Effector memory CD8-positive, alpha-beta T cell (primary cell): ENCODE measurements around the gene TTC27.
"Not testable (repeated sequence)": the region's sequence is repeated elsewhere in the genome, so short reads cannot be mapped to it uniquely, and the experiment has no call there.

Source experiments
- ATAC-seq: fragments of 150-1000 bp; cut with Tn5 transposase; replicated peaks from 2 replicates; pipeline ENCODE4 v1.10.0; 2021; ENCODE audit warnings: mild to moderate bottlenecking, moderate library complexity
- DNase-seq, 3 experiments: peaks; one replicate each; pipeline ENCODE4 v3.0.0; 2021
- H3K27ac Mint-ChIP-seq, 2 donors: one replicate each; pipeline ENCODE4 v1.8.0; 2022; ENCODE audit warnings: mild to moderate bottlenecking in 2 of 2, mixed read lengths in 2 of 2, moderate library complexity in 2 of 2
- H3K27me3 Mint-ChIP-seq, 2 donors: one replicate each; pipeline ENCODE4 v1.8.0; 2022; ENCODE audit warnings: mixed read lengths in 2 of 2
- H3K36me3 Mint-ChIP-seq: one replicate; pipeline ENCODE4 v1.8.0; 2022; ENCODE audit warnings: mild to moderate bottlenecking, moderate library complexity, mixed read lengths; ENCODE audit not compliant: insufficient read depth
- H3K4me1 Mint-ChIP-seq, 2 donors: one replicate each; pipeline ENCODE4 v1.8.0; 2022; ENCODE audit warnings: low read depth in 2 of 2, mixed read lengths in 2 of 2
- H3K4me3 Mint-ChIP-seq, 2 donors: one replicate each; pipeline ENCODE4 v1.8.0; 2022; ENCODE audit warnings: mild to moderate bottlenecking in 2 of 2, mixed read lengths in 2 of 2, moderate library complexity in 2 of 2
- H3K9me3 Mint-ChIP-seq, 2 donors: one replicate each; pipeline ENCODE4 v1.8.0; 2022; ENCODE audit warnings: mixed read lengths in 2 of 2

The TTC27 gene

DNA sequence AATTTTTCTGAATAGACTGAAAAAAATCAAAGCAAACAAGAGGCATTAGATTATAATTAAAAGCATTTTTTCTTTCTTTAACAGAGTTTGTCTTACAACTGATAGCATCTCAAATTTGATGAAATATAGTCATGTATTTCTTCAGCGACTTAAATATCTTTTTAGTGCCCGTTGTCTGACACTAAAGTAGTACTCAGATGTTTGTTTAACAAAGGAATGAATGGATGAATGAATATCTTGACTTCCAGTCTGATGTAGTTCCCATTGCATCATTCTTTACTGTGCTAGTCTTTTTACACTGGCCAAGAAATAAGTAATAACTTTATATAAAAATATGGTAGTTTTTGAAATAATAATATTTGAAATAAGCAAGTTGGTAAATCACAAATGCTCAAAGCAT is 111.1 kb downstream of the TTC27 start:
- Mint-ChIP-seq H3K9me3 (no peaks in the 10 kb centered on the region), H3K4me3 (no peak overlapping the region), H3K27ac (no peak overlapping the region), H3K36me3 (peaks cover 55% of the 10 kb centered on the region), H3K4me1 (no peaks in the 10 kb centered on the region), H3K27me3 (no peaks in the 10 kb centered on the region)
- DNase-seq = no peak
- no peak for ATAC-seq

DNA sequence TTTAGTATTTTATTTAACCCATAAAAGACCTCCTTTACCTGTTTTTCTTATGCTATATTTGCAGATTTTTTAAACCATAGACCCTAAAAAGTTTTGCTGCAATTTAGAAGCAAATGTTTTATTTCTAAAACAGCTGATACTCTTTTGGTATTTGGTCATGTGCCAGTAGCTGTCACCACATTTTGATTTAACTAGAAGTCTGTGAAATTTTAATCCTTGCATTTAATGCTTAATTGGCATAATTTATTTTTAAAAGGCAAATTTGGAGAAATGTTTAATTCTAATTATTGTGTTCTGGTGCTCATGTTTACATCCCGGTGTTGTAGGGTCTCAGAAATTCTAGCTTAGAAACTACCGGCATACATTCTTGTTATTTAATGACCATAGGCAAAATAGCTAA is 111.8 kb downstream of the TTC27 start:
- Mint-ChIP-seq H3K27me3 (no peaks in the 10 kb centered on the region), H3K27ac (peak overlapping the region in 1 of 2 donors; percentile 46), H3K4me1 (no peaks in the 10 kb centered on the region), H3K36me3 (peaks cover 53% of the 10 kb centered on the region), H3K4me3 (no peak overlapping the region), H3K9me3 (no peaks in the 10 kb centered on the region)
- DNase-seq (no peak), ATAC-seq (no peak)

GRCh38 chr2:32741575-32741974 is 113.7 kb downstream of the TTC27 start:
- H3K4me3 Mint-ChIP-seq = no peak overlapping the region
- DNase-seq (no peak), ATAC-seq (no peak)
- no peaks in the 10 kb centered on the region for H3K4me1 Mint-ChIP-seq
- no peaks in the 10 kb centered on the region for H3K27me3 Mint-ChIP-seq
- no peak overlapping the region for H3K27ac Mint-ChIP-seq
- peaks cover 39% of the 10 kb centered on the region for H3K36me3 Mint-ChIP-seq
- H3K9me3 Mint-ChIP-seq = no peaks in the 10 kb centered on the region

- Mint-ChIP-seq H3K4me3 (no peak overlapping the region), H3K27me3 (no peaks in the 10 kb centered on the region), H3K9me3 (no peaks in the 10 kb centered on the region), H3K36me3 (peaks cover 31% of the 10 kb centered on the region), H3K27ac (no peak overlapping the region), H3K4me1 (no peaks in the 10 kb centered on the region)
- no peak for ATAC-seq
- DNase-seq = no peak
Observed at GRCh38 chr2:32742376-32742775, 114.5 kb downstream of the TTC27 start.

DNA sequence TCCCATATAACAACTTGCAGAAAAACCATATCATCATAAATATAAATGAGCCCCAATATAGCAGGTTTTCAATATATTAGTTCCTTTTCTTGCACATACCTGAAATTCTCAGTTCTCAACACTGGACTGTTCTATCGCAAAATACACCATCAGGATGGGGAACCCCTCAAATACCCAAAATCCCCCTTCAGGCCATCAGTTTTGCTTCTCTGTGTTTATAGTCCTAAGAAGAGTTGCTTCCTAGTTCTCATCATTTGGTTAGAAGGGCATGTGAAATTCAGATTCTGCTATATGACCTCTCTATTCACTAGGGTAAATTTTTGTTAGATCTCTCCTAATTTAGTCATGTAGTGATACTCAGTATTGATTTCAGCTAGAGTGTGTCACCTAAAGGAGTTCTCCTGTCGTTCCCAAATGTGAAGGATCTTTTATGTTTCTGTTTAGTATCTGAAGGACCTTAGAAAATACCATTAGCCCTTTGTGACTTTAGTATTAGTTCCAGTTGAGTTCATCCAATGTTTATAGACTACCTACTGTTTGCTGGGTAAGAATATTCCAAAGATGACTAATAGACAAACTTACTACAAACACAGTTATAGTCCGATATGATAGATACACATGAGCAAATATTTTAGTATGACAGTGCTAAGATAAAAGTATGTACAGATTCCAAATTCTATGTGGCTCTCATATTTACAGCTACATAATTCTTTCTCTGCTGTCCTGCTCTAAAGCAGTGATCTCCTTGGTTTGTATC is 115.8 kb downstream of the TTC27 start:
- DNase-seq (no peak), ATAC-seq (no peak)
- Mint-ChIP-seq H3K27me3 (no peaks in the 10 kb centered on the region), H3K9me3 (no peaks in the 10 kb centered on the region), H3K27ac (no peak overlapping the region), H3K36me3 (peaks cover 31% of the 10 kb centered on the region), H3K4me3 (no peak overlapping the region), H3K4me1 (no peaks in the 10 kb centered on the region)

- H3K4me3 Mint-ChIP-seq = no peak overlapping the region
- no peak overlapping the region for H3K27ac Mint-ChIP-seq
- H3K27me3 Mint-ChIP-seq = no peaks in the 10 kb centered on the region
- H3K4me1 Mint-ChIP-seq = no peaks in the 10 kb centered on the region
- ATAC-seq (no peak), DNase-seq (no peak)
- H3K9me3 Mint-ChIP-seq = no peaks in the 10 kb centered on the region
- peaks cover 29% of the 10 kb centered on the region for H3K36me3 Mint-ChIP-seq
Observed at GRCh38 chr2:32745191-32745590, 117.3 kb downstream of the TTC27 start.

GRCh38 chr2:32745675-32746074 is 117.8 kb downstream of the TTC27 start:
- H3K36me3 Mint-ChIP-seq = peaks cover 27% of the 10 kb centered on the region
- DNase-seq (no peak), ATAC-seq (no peak)
- no peak overlapping the region for H3K4me3 Mint-ChIP-seq
- H3K27me3 Mint-ChIP-seq = no peaks in the 10 kb centered on the region
- no peaks in the 10 kb centered on the region for H3K4me1 Mint-ChIP-seq
- H3K9me3 Mint-ChIP-seq = no peaks in the 10 kb centered on the region
- no peak overlapping the region for H3K27ac Mint-ChIP-seq

DNA sequence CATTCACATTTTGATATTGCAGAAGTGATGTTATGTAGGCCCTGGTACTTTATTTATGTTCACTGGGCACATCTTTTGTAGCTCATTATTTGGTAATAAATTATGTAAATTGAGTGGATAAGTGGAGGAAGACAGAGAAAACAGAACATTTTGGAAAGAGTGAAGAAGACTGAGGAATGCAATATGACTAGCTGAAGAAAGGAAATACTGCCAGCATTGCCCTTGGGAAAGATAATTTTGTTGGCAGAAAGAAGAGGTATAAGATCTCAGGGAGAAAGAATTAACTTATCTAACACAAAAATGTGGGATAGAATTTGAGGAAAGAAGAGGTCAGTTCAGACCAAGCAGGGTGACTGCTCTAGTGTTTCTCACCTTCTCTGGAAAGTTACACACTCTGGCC is 118.8 kb downstream of the TTC27 start:
- no peaks in the 10 kb centered on the region for H3K27me3 Mint-ChIP-seq
- no peak overlapping the region for H3K27ac Mint-ChIP-seq
- H3K36me3 Mint-ChIP-seq = peaks cover 18% of the 10 kb centered on the region
- H3K9me3 Mint-ChIP-seq = no peaks in the 10 kb centered on the region
- no peaks in the 10 kb centered on the region for H3K4me1 Mint-ChIP-seq
- ATAC-seq (no peak), DNase-seq (no peak)
- no peak overlapping the region for H3K4me3 Mint-ChIP-seq

DNA sequence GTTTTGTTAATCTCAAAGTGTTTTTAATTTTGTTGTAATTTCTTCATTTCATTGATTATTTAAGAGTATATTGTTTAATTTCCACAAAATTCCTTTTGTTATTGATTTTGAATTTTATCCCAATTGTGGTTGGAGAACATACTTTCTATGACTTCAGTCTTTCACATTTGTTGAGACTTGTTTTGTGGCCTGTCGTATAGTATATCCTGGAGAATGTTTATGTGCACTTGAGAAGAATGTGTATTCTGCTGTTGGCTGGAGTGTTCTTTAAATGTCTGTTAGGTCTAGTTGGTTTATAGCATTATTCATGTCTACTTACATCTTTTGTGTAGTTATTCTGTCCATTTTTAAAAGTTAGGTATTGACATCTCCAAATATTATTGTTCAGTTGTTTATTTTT is 120.3 kb downstream of the TTC27 start:
- ATAC-seq (no peak), DNase-seq (no peak)
- Mint-ChIP-seq H3K36me3 (peaks cover 16% of the 10 kb centered on the region), H3K9me3 (no peaks in the 10 kb centered on the region), H3K27me3 (no peaks in the 10 kb centered on the region), H3K4me1 (no peaks in the 10 kb centered on the region), H3K27ac (no peak overlapping the region), H3K4me3 (no peak overlapping the region)

- no peak for ATAC-seq
- no peak overlapping the region for H3K27ac Mint-ChIP-seq
- peaks cover 5 to 7% of the 10 kb centered on the region in 2 donors for H3K4me1 Mint-ChIP-seq
- H3K4me3 Mint-ChIP-seq = no peak overlapping the region
- no peaks in the 10 kb centered on the region for H3K9me3 Mint-ChIP-seq
- peaks cover 9% of the 10 kb centered on the region for H3K36me3 Mint-ChIP-seq
- no peaks in the 10 kb centered on the region for H3K27me3 Mint-ChIP-seq
- DNase-seq = no peak
Observed at GRCh38 chr2:32750880-32751279, 123.0 kb downstream of the TTC27 start.

- DNase-seq (no peak), ATAC-seq (no peak)
- Mint-ChIP-seq H3K27me3 (no peaks in the 10 kb centered on the region), H3K4me1 (peaks cover 14 to 16% of the 10 kb centered on the region in 2 donors), H3K36me3 (peaks cover 9% of the 10 kb centered on the region), H3K27ac (no peak overlapping the region), H3K4me3 (no peak overlapping the region), H3K9me3 (no peaks in the 10 kb centered on the region)
Observed at GRCh38 chr2:32752205-32752604, 124.4 kb downstream of the TTC27 start.

GRCh38 chr2:32752952-32753351 is 125.1 kb downstream of the TTC27 start:
- no peaks in the 10 kb centered on the region for H3K27me3 Mint-ChIP-seq
- H3K9me3 Mint-ChIP-seq = no peaks in the 10 kb centered on the region
- no peak overlapping the region for H3K4me3 Mint-ChIP-seq
- ATAC-seq (no peak), DNase-seq (no peak)
- H3K4me1 Mint-ChIP-seq = peaks cover 14 to 16% of the 10 kb centered on the region in 2 donors
- H3K36me3 Mint-ChIP-seq = peaks cover 5% of the 10 kb centered on the region
- H3K27ac Mint-ChIP-seq = peak overlapping the region; percentile 23 to 51

- DNase-seq, H3K27me3 Mint-ChIP-seq: not testable (repeated sequence)
Observed at GRCh38 chr2:32754676-32755075, 126.8 kb downstream of the TTC27 start.

GRCh38 chr2:32755666-32756065 is 127.8 kb downstream of the TTC27 start:
- Mint-ChIP-seq H3K4me3 (peak overlapping the region; percentile 71 to 80), H3K9me3 (no peaks in the 10 kb centered on the region), H3K4me1 (peaks cover 14 to 16% of the 10 kb centered on the region in 2 donors), H3K27ac (peak overlapping the region; percentile 91 to 97), H3K27me3 (no peaks in the 10 kb centered on the region), H3K36me3 (peaks cover 17% of the 10 kb centered on the region)
- DNase-seq = no peak
- ATAC-seq = no peak

More at GRCh38 chr2:32754676-32755075, 126.8 kb downstream of the TTC27 start:
- Mint-ChIP-seq H3K4me1 (peaks cover 14 to 16% of the 10 kb centered on the region in 2 donors), H3K36me3 (peaks cover 12% of the 10 kb centered on the region)
- not testable (repeated sequence) for ATAC-seq, H3K9me3 Mint-ChIP-seq, H3K27ac Mint-ChIP-seq, H3K4me3 Mint-ChIP-seq
